Measurements from ENCODE around the gene SORCS2.

Gene SORCS2

DNA sequence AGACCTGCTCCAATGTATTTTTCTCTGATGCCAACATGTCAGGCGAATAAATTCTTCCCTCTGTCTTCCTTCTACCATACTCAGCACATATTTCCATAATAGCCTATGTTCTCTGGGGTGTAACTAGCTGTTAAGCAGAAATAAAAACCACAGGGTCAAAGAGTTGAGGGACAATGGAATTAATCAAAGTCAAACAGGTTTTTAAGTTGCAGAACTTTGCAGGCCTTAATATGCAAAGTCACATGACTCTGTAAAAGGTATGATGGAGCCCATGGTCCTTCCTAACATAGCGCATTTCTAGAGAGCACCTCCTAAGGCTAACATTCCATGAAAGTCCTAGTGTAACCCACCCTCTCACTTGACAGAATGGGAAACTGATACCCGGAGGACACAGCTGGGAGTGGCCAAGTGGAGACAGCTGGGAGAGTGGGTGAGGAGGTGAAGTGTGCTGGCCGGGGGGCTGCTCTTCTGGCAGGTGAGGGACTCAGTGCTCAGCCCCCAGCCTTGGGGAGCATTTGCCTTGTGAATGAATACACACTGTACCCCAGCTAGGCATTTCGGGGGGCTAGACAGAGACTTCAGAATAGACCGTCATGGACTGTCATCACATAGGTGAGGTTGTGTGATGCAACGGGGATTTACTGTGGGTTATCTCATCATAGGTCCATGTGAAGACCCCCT, 8.4 kb upstream of the SORCS2 start:
- in situ Hi-C loops (cut with MboI; ENCODE audit: low pct_unique_long_range_greater_than_20kb, low sequenced_read_pairs, unreplicated experiment): no loop called here
- TF ChIP-seq, protein P1, sequence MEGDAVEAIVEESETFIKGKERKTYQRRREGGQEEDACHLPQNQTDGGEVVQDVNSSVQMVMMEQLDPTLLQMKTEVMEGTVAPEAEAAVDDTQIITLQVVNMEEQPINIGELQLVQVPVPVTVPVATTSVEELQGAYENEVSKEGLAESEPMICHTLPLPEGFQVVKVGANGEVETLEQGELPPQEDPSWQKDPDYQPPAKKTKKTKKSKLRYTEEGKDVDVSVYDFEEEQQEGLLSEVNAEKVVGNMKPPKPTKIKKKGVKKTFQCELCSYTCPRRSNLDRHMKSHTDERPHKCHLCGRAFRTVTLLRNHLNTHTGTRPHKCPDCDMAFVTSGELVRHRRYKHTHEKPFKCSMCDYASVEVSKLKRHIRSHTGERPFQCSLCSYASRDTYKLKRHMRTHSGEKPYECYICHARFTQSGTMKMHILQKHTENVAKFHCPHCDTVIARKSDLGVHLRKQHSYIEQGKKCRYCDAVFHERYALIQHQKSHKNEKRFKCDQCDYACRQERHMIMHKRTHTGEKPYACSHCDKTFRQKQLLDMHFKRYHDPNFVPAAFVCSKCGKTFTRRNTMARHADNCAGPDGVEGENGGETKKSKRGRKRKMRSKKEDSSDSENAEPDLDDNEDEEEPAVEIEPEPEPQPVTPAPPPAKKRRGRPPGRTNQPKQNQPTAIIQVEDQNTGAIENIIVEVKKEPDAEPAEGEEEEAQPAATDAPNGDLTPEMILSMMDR (IDR thresholded peaks at IDR 0.05; ENCODE audit: extremely low read depth, insufficient read depth, missing control alignments): no peak
- no peak for DNase-seq (ENCODE audit: low spot score)

GRCh38 chr4:7185487-7186030, 6.8 kb upstream of the SORCS2 start:
- TF ChIP-seq, protein P1 (IDR thresholded peaks at IDR 0.05; ENCODE audit: extremely low read depth, insufficient read depth, missing control alignments): no peak
- in situ Hi-C loops (cut with MboI; ENCODE audit: low pct_unique_long_range_greater_than_20kb, low sequenced_read_pairs, unreplicated experiment): no loop called here
- DNase-seq (ENCODE audit: low spot score): no peak

DNA sequence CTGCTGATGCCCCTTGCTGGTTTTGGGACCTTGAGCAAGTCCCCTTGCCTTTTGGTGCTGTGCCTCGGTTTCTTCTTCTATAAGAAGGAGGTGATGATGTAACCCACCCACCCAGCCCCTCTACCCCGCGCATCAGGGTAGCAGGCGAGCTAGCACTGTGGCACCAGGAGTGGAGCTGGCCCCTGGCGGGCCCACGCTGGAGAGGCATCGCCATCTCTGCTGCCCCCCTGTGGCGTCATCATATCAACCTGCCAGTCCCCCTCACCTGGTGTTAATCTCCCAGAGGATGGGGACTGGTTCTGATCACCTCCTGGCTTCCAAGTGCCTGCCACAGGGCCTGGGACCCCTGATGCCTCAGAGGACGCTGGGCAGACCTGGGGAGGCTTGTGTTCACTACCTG, 6.3 kb upstream of the SORCS2 start:
- no peak for DNase-seq (ENCODE audit: low spot score)
- in situ Hi-C loops (cut with MboI; ENCODE audit: low pct_unique_long_range_greater_than_20kb, low sequenced_read_pairs, unreplicated experiment): no loop called here

DNA sequence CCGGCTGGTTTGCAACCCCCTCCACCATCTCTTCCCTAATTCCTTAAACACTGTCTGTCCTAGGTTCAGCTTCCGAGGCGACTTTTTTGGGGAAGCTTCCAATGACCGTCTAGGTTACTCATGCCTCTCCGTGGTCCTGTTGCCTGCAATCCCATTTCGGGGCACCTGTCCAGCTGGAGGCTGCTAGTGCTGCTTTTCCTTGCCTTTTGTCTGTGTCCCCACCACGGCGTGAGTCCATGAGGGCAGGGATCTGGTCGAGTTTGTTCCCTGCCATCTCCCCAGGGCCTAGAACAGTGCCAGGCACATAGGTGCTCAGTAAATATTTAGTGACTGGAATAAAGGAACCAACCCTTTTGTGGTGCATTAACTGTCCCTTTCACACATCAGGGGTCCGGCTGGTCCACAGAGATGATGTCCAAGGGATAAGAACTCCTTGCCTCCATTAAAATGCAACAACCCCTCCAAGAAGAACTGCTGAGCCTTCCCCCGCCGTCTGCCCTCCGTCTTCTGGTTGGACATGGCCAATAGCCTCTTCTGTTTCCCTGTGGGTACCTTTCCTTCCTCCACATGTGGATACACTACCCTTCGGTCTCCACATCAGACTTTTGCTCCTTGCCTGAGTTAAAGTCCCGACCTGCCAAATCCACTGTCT, 5.7 kb upstream of the SORCS2 start:
- in situ Hi-C loops (cut with MboI; ENCODE audit: low pct_unique_long_range_greater_than_20kb, low sequenced_read_pairs, unreplicated experiment): no loop called here
- TF ChIP-seq, protein P1 (IDR thresholded peaks at IDR 0.05; ENCODE audit: extremely low read depth, insufficient read depth, missing control alignments): no peak
- DNase-seq (ENCODE audit: low spot score): no peak

More for the DNA sequence above, 6.3 kb upstream of the SORCS2 start:
- TF ChIP-seq, protein P1 (IDR thresholded peaks at IDR 0.05; ENCODE audit: extremely low read depth, insufficient read depth, missing control alignments): peak; percentile 40

DNA sequence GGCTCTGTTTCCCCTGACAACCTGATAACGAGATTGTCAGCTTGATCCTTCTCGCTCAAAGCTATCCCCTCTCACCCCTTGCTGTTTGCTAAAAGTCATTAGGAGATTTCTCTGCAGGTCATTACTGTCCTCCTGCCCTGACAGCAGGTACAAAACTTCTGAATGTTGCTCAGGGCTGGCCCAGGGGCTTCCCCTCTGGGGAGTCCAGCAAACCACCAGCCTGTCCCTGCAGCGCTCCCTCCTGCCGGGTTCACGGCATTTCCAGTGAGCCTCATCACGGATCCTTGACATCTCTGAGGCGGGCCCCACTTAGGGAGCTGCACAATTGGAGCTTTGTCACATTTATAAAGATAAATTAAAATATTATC, 5.2 kb upstream of the SORCS2 start:
- no peak for DNase-seq (ENCODE audit: low spot score)
- in situ Hi-C loops (cut with MboI; ENCODE audit: low pct_unique_long_range_greater_than_20kb, low sequenced_read_pairs, unreplicated experiment): no loop called here
- TF ChIP-seq, protein P1 (IDR thresholded peaks at IDR 0.05; ENCODE audit: extremely low read depth, insufficient read depth, missing control alignments): no peak

DNA sequence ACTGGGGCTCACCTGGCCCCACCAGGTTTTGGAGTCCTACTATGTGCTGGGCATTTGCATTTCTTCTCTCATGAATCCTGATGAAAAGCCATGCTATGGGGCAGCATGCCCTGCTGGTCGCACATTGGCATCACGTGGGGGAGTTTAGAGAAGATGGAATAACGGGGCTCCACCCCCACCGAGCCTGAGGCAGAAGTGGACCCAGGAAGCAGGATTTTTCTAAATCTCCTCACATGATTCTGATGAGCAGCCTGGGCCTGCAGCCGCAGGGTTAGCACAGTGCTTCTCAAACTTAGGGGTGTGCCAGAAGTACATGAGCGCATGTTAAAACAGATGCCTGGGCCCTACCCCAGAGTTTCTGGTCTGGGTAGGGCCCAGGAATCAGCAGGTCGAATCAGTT, 4.6 kb upstream of the SORCS2 start:
- in situ Hi-C loops (cut with MboI; ENCODE audit: low pct_unique_long_range_greater_than_20kb, low sequenced_read_pairs, unreplicated experiment): no loop called here
- TF ChIP-seq, protein P1 (IDR thresholded peaks at IDR 0.05; ENCODE audit: extremely low read depth, insufficient read depth, missing control alignments): no peak
- DNase-seq (ENCODE audit: low spot score): no peak
